WTC11 (cell line): Measurements from ENCODE around the gene TMEM115. TPM values are rescaled to one million over a fixed set of nuclear protein-coding genes. Genes with fewer than 3 reads are reported as not detected.
A peak's percentile ranks its signal among the peaks of the same experiment; 100 is the strongest.

Experiments used
- CREM ChIP-seq: sonication (generic); formaldehyde crosslinking; IDR thresholded peaks from 2 replicates; pipeline ENCODE4 v1.8.1; 2022; ENCODE audit warnings: mild to moderate bottlenecking, missing genetic modification reagents, moderate library complexity
- FOXP1 ChIP-seq: sonication (generic); formaldehyde crosslinking; IDR thresholded peaks from 2 replicates; pipeline ENCODE4 v1.8.0; 2022; ENCODE audit warnings: missing genetic modification reagents, mild to moderate bottlenecking, moderate library complexity, borderline replicate concordance
- GRHL2 ChIP-seq: fragments of 250-450 bp; sonication (Bioruptor Pico); IDR thresholded peaks from 2 replicates; pipeline ENCODE4 v1.8.0; 2022; ENCODE audit warnings: mild to moderate bottlenecking, moderate library complexity; ENCODE audit not compliant: insufficient replicate concordance, severe bottlenecking
- NFYB ChIP-seq: sonication (generic); formaldehyde crosslinking; conservative IDR thresholded peaks from 2 replicates; pipeline ENCODE4 v1.8.0; 2022; ENCODE audit warnings: low read depth, missing genetic modification reagents
- NR1H2 ChIP-seq: sonication (generic); formaldehyde crosslinking; IDR thresholded peaks from 2 replicates; pipeline ENCODE4 v1.9.0; 2021; ENCODE audit warnings: mild to moderate bottlenecking, moderate library complexity, missing genetic modification reagents
- OVOL2 ChIP-seq: fragments of 250-450 bp; sonication (Bioruptor Pico); IDR thresholded peaks from 2 replicates; pipeline ENCODE4 v1.9.0; 2021; ENCODE audit warnings: mild to moderate bottlenecking, borderline replicate concordance
- RELA ChIP-seq: sonication (generic); formaldehyde crosslinking; IDR thresholded peaks from 2 replicates; pipeline ENCODE4 v1.8.1; 2022; ENCODE audit warnings: missing genetic modification reagents, mild to moderate bottlenecking, borderline replicate concordance
- TCF7 ChIP-seq: sonication (generic); formaldehyde crosslinking; IDR thresholded peaks from 2 replicates; pipeline ENCODE4 v1.8.0; 2022; ENCODE audit warnings: mild to moderate bottlenecking, low read depth, missing genetic modification reagents, moderate library complexity
- ZBTB21 ChIP-seq: sonication (generic); formaldehyde crosslinking; IDR thresholded peaks from 2 replicates; pipeline ENCODE4 v1.8.1; 2023; ENCODE audit warnings: mild to moderate bottlenecking, missing genetic modification reagents, borderline replicate concordance
- ZNF263 ChIP-seq: sonication (generic); formaldehyde crosslinking; IDR thresholded peaks from 2 replicates; pipeline ENCODE4 v1.8.1; 2022; ENCODE audit warnings: low read depth, mild to moderate bottlenecking, moderate library complexity, missing genetic modification reagents
- ZNF416 ChIP-seq: fragments of 250-450 bp; sonication (Bioruptor Pico); IDR thresholded peaks from 2 replicates; pipeline ENCODE4 v1.9.0; 2021; ENCODE audit warnings: mild to moderate bottlenecking, inconsistent platforms
- total RNA-seq: library from RNA; stranded (reverse); gene quantifications from 3 replicates; pipeline ENCODE4 v1.2.3, GENCODE V29; 2021
- TF ChIP-seq, protein P1 (sequence below): sonication (generic); formaldehyde crosslinking; IDR thresholded peaks from 2 replicates; pipeline ENCODE4 v1.8.0; 2023; ENCODE audit warnings: missing genetic modification reagents, mild to moderate bottlenecking, borderline replicate concordance
- TF ChIP-seq, protein P2 (sequence below): fragments of 250-450 bp; sonication (Bioruptor Pico); IDR thresholded peaks from 2 replicates; pipeline ENCODE4 v1.9.0; 2021; ENCODE audit warnings: mild to moderate bottlenecking, borderline replicate concordance
- TF ChIP-seq, protein P3 (sequence below): sonication (generic); formaldehyde crosslinking; IDR thresholded peaks from 2 replicates; pipeline ENCODE4 v1.8.1; 2023; ENCODE audit warnings: mild to moderate bottlenecking, missing genetic modification reagents, borderline replicate concordance
- TF ChIP-seq, protein P4 (sequence below): sonication (generic); formaldehyde crosslinking; IDR thresholded peaks from 2 replicates; pipeline ENCODE4 v1.8.1; 2022; ENCODE audit warnings: missing genetic modification reagents, borderline replicate concordance
- TF ChIP-seq, protein P5 (sequence below): sonication (generic); formaldehyde crosslinking; IDR thresholded peaks from 2 replicates; pipeline ENCODE4 v1.8.0; 2023; ENCODE audit warnings: missing genetic modification reagents
- TF ChIP-seq, protein P6 (sequence below): sonication (generic); formaldehyde crosslinking; IDR thresholded peaks from 2 replicates; pipeline ENCODE4 v1.8.1; 2023; ENCODE audit warnings: mild to moderate bottlenecking, missing genetic modification reagents

TMEM115 gene
- total RNA-seq, 1 experiment from 2014 or later: 30.0 TPM

DNA sequence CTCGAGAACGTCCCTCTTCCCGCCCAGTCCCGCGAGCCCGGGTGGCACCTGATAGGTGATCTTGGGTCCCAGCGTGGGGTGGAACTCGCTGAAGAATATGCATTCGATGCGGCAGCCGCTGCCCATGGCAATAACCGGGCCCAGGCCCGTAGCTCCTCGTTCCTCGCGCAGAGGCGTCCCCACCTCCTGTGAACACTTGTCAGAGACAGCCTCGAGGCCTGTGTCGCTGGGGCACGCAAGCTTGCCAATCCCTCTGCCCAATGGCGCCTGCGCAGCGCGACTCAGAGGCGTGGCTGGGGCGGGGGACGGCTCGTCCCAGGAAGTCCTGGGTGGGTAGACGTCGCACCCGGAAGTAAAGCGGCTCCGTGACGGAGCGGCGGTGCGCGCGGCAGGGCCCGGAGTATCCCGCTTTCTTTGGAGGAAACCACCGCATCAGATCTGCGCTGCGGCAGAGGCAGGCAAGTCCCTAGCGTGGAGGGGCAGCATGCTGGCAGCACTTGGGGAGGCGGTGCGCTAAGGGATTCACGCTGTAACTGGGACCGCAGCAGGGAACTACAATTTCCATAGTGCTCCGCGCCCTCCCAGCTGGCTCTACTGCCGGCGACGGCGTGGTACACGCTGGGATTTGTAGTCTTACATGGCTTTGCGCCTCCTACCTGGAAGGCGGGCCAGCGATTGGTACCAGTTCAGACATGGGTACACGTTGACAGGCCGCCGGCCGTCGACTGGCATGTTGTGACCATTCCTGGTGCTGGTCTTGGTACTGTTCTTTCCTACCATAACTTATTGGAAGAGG lies 8.6 kb downstream of the TMEM115 start, which contains the start of the genes CYB561D2 and NPRL2 (continued):
- TF ChIP-seq TCF7 (CRISPR knock-in tag): no peak; the same call in 1 of the 2 replicates
- no peak; the same call in 1 of the 2 replicates for TF ChIP-seq NFYB (CRISPR knock-in tag)
- TF ChIP-seq, protein P1, sequence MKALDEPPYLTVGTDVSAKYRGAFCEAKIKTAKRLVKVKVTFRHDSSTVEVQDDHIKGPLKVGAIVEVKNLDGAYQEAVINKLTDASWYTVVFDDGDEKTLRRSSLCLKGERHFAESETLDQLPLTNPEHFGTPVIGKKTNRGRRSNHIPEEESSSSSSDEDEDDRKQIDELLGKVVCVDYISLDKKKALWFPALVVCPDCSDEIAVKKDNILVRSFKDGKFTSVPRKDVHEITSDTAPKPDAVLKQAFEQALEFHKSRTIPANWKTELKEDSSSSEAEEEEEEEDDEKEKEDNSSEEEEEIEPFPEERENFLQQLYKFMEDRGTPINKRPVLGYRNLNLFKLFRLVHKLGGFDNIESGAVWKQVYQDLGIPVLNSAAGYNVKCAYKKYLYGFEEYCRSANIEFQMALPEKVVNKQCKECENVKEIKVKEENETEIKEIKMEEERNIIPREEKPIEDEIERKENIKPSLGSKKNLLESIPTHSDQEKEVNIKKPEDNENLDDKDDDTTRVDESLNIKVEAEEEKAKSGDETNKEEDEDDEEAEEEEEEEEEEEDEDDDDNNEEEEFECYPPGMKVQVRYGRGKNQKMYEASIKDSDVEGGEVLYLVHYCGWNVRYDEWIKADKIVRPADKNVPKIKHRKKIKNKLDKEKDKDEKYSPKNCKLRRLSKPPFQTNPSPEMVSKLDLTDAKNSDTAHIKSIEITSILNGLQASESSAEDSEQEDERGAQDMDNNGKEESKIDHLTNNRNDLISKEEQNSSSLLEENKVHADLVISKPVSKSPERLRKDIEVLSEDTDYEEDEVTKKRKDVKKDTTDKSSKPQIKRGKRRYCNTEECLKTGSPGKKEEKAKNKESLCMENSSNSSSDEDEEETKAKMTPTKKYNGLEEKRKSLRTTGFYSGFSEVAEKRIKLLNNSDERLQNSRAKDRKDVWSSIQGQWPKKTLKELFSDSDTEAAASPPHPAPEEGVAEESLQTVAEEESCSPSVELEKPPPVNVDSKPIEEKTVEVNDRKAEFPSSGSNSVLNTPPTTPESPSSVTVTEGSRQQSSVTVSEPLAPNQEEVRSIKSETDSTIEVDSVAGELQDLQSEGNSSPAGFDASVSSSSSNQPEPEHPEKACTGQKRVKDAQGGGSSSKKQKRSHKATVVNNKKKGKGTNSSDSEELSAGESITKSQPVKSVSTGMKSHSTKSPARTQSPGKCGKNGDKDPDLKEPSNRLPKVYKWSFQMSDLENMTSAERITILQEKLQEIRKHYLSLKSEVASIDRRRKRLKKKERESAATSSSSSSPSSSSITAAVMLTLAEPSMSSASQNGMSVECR: peak; percentile 93; the same call in 1 of the 2 replicates
- TF ChIP-seq CREM: peak; percentile 66; the same call in 1 of the 2 replicates
- TF ChIP-seq, protein P2, sequence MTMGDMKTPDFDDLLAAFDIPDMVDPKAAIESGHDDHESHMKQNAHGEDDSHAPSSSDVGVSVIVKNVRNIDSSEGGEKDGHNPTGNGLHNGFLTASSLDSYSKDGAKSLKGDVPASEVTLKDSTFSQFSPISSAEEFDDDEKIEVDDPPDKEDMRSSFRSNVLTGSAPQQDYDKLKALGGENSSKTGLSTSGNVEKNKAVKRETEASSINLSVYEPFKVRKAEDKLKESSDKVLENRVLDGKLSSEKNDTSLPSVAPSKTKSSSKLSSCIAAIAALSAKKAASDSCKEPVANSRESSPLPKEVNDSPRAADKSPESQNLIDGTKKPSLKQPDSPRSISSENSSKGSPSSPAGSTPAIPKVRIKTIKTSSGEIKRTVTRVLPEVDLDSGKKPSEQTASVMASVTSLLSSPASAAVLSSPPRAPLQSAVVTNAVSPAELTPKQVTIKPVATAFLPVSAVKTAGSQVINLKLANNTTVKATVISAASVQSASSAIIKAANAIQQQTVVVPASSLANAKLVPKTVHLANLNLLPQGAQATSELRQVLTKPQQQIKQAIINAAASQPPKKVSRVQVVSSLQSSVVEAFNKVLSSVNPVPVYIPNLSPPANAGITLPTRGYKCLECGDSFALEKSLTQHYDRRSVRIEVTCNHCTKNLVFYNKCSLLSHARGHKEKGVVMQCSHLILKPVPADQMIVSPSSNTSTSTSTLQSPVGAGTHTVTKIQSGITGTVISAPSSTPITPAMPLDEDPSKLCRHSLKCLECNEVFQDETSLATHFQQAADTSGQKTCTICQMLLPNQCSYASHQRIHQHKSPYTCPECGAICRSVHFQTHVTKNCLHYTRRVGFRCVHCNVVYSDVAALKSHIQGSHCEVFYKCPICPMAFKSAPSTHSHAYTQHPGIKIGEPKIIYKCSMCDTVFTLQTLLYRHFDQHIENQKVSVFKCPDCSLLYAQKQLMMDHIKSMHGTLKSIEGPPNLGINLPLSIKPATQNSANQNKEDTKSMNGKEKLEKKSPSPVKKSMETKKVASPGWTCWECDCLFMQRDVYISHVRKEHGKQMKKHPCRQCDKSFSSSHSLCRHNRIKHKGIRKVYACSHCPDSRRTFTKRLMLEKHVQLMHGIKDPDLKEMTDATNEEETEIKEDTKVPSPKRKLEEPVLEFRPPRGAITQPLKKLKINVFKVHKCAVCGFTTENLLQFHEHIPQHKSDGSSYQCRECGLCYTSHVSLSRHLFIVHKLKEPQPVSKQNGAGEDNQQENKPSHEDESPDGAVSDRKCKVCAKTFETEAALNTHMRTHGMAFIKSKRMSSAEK: no peak
- no peak for TF ChIP-seq OVOL2
- TF ChIP-seq, protein P3, sequence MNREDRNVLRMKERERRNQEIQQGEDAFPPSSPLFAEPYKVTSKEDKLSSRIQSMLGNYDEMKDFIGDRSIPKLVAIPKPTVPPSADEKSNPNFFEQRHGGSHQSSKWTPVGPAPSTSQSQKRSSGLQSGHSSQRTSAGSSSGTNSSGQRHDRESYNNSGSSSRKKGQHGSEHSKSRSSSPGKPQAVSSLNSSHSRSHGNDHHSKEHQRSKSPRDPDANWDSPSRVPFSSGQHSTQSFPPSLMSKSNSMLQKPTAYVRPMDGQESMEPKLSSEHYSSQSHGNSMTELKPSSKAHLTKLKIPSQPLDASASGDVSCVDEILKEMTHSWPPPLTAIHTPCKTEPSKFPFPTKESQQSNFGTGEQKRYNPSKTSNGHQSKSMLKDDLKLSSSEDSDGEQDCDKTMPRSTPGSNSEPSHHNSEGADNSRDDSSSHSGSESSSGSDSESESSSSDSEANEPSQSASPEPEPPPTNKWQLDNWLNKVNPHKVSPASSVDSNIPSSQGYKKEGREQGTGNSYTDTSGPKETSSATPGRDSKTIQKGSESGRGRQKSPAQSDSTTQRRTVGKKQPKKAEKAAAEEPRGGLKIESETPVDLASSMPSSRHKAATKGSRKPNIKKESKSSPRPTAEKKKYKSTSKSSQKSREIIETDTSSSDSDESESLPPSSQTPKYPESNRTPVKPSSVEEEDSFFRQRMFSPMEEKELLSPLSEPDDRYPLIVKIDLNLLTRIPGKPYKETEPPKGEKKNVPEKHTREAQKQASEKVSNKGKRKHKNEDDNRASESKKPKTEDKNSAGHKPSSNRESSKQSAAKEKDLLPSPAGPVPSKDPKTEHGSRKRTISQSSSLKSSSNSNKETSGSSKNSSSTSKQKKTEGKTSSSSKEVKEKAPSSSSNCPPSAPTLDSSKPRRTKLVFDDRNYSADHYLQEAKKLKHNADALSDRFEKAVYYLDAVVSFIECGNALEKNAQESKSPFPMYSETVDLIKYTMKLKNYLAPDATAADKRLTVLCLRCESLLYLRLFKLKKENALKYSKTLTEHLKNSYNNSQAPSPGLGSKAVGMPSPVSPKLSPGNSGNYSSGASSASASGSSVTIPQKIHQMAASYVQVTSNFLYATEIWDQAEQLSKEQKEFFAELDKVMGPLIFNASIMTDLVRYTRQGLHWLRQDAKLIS (CRISPR knock-in tag): peak; percentile 85
- TF ChIP-seq FOXP1: peak; percentile 97; the same call in 1 of the 2 replicates
- TF ChIP-seq, protein P4, sequence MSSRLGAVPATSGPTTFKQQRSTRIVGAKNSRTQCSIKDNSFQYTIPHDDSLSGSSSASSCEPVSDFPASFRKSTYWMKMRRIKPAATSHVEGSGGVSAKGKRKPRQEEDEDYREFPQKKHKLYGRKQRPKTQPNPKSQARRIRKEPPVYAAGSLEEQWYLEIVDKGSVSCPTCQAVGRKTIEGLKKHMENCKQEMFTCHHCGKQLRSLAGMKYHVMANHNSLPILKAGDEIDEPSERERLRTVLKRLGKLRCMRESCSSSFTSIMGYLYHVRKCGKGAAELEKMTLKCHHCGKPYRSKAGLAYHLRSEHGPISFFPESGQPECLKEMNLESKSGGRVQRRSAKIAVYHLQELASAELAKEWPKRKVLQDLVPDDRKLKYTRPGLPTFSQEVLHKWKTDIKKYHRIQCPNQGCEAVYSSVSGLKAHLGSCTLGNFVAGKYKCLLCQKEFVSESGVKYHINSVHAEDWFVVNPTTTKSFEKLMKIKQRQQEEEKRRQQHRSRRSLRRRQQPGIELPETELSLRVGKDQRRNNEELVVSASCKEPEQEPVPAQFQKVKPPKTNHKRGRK: no peak
- TF ChIP-seq NR1H2: peak; percentile 80; the same call in 1 of the 2 replicates
- no peak for TF ChIP-seq GRHL2 (CRISPR knock-in tag)
- no peak for TF ChIP-seq ZNF416 (CRISPR knock-in tag)
- TF ChIP-seq, protein P5, sequence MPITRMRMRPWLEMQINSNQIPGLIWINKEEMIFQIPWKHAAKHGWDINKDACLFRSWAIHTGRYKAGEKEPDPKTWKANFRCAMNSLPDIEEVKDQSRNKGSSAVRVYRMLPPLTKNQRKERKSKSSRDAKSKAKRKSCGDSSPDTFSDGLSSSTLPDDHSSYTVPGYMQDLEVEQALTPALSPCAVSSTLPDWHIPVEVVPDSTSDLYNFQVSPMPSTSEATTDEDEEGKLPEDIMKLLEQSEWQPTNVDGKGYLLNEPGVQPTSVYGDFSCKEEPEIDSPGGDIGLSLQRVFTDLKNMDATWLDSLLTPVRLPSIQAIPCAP (CRISPR knock-in tag): peak; percentile 96
- TF ChIP-seq RELA (CRISPR knock-in tag): no peak
- TF ChIP-seq ZNF263 (CRISPR knock-in tag): no peak
- TF ChIP-seq, protein P6, sequence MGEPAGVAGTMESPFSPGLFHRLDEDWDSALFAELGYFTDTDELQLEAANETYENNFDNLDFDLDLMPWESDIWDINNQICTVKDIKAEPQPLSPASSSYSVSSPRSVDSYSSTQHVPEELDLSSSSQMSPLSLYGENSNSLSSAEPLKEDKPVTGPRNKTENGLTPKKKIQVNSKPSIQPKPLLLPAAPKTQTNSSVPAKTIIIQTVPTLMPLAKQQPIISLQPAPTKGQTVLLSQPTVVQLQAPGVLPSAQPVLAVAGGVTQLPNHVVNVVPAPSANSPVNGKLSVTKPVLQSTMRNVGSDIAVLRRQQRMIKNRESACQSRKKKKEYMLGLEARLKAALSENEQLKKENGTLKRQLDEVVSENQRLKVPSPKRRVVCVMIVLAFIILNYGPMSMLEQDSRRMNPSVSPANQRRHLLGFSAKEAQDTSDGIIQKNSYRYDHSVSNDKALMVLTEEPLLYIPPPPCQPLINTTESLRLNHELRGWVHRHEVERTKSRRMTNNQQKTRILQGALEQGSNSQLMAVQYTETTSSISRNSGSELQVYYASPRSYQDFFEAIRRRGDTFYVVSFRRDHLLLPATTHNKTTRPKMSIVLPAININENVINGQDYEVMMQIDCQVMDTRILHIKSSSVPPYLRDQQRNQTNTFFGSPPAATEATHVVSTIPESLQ (CRISPR knock-in tag): no peak
- 0 out of 2 replicates have a peak, but pooled peaks have one; percentile 64 for TF ChIP-seq ZBTB21 (CRISPR knock-in tag)
